HFFc6 (cell line): ENCODE results near the gene MCHR1. TPM values are rescaled to one million over a fixed set of nuclear protein-coding genes. Genes with fewer than 3 reads are reported as not detected.
"Not testable (repeated sequence)": the region's sequence is repeated elsewhere in the genome, so short reads cannot be mapped to it uniquely, and the experiment has no call there.

Source experiments
- DNase-seq: peaks from one replicate; pipeline ENCODE4 v3.0.0-alpha.2; 2018
- H3K27ac Mint-ChIP-seq: 2 replicates; pipeline ENCODE4 v1.8.0; 2020; ENCODE audit warnings: mild to moderate bottlenecking, mixed read lengths
- H3K27me3 Mint-ChIP-seq: 2 replicates; pipeline ENCODE4 v1.8.0; 2021; ENCODE audit warnings: mild to moderate bottlenecking, moderate library complexity, mixed read lengths; ENCODE audit not compliant: insufficient read depth
- H3K36me3 Mint-ChIP-seq: 2 replicates; pipeline ENCODE4 v1.8.0; 2021; ENCODE audit warnings: low read depth, mixed read lengths
- H3K4me1 Mint-ChIP-seq: 2 replicates; pipeline ENCODE4 v1.8.0; 2020; ENCODE audit warnings: low read depth, mixed read lengths
- H3K4me3 Mint-ChIP-seq: 2 replicates; pipeline ENCODE4 v1.8.0; 2020; ENCODE audit warnings: mild to moderate bottlenecking, moderate library complexity, mixed read lengths
- H3K9me3 Mint-ChIP-seq: 2 replicates; pipeline ENCODE4 v1.8.0; 2020; ENCODE audit warnings: mild to moderate bottlenecking, mixed read lengths
- total RNA-seq, 6 experiments: library from RNA; stranded (reverse); fragmentation: NEBNext Ultra II Directional; extraction: Animal tissue kit (Norgen Biotek cat#: 25700); gene quantifications; 2 replicates in 1 of 6; 3 replicates in 5 of 6; pipeline ENCODE4 v1.2.3, GENCODE V29; 2021
- TF ChIP-seq, protein P1 (sequence below): fragments of 200-600 bp; sonication (generic); IDR thresholded peaks from 2 replicates; pipeline ENCODE4 v1.5.0; 2021; ENCODE audit warnings: antibody characterized with exemption, mild to moderate bottlenecking

Gene MCHR1
- total RNA-seq, 6 experiments from 2014 or later: 0.28 TPM; not detected in 5

DNA sequence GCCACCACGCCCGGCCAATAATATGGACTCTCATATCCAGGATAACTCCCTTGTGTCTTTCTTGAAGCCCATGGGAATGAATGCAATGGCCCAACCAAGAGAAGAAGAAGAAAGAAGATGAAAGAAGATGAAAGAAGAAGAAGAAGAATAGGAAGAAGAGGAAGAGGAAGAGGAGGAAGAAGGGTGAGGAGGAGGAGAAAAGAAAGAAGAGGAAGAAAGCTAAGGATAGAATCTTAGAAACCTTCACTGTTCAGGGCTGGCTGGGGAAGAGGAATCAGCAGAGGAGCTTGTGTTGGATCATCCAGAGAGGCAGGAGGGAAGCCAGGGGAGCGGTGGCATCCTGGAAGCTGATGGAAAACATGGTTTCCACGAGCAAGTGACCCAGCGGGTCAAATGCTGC is 28.9 kb downstream of the MCHR1 start:
- Mint-ChIP-seq H3K4me3 (no peak overlapping the region), H3K27ac (peak overlapping the region; percentile 52), H3K9me3 (peaks cover 11% of the 10 kb centered on the region)

DNA sequence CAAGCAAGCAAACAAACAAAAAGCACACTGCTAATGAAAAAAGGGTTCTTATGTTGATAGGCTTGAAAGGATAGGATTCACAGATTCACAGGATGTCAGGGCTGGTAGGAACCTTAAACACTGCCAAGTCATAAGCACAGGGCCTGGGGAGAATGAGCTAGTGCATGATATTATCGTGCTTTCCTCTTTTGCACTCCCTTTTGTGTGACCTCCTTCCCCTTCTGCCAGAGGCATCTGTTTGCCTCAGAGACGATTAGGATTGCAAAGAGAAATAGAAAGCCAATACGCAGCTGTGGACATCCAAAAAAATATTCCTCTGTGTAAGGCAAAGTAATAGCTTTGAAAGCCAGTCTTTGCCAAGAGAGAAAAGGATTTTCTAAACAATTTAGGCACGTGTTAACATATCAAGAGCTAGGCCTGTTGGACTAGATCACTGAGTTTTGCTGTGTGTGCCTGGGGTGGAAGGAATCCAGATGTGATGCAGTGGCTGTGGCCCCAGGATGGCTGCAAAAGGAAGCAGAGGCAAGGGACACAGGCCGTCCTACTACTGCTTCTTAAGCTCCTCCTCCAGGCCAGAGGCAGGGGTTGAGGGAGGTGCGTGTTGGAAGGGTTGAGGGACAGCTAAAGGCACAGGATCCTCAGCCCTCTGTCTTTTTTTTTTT is 30.6 kb downstream of the MCHR1 start:
- peaks cover 11% of the 10 kb centered on the region for H3K9me3 Mint-ChIP-seq
- no peak overlapping the region for H3K4me3 Mint-ChIP-seq
- peaks cover 29% of the 10 kb centered on the region for H3K4me1 Mint-ChIP-seq
- H3K36me3 Mint-ChIP-seq: peaks cover 10% of the 10 kb centered on the region; the same call in 1 of the 2 replicates
- DNase-seq: no peak
- TF ChIP-seq, protein P1, sequence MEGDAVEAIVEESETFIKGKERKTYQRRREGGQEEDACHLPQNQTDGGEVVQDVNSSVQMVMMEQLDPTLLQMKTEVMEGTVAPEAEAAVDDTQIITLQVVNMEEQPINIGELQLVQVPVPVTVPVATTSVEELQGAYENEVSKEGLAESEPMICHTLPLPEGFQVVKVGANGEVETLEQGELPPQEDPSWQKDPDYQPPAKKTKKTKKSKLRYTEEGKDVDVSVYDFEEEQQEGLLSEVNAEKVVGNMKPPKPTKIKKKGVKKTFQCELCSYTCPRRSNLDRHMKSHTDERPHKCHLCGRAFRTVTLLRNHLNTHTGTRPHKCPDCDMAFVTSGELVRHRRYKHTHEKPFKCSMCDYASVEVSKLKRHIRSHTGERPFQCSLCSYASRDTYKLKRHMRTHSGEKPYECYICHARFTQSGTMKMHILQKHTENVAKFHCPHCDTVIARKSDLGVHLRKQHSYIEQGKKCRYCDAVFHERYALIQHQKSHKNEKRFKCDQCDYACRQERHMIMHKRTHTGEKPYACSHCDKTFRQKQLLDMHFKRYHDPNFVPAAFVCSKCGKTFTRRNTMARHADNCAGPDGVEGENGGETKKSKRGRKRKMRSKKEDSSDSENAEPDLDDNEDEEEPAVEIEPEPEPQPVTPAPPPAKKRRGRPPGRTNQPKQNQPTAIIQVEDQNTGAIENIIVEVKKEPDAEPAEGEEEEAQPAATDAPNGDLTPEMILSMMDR: no peak
- peaks cover 2% of the 10 kb centered on the region for H3K27me3 Mint-ChIP-seq
- H3K27ac Mint-ChIP-seq: peak overlapping the region; percentile 98

More for the DNA sequence above, 28.9 kb downstream of the MCHR1 start:
- Mint-ChIP-seq H3K36me3 (peaks cover 10% of the 10 kb centered on the region; the same call in 1 of the 2 replicates), H3K4me1 (peaks cover 20% of the 10 kb centered on the region), H3K27me3 (peaks cover 4% of the 10 kb centered on the region)
- TF ChIP-seq, protein P1: no peak
- DNase-seq: no peak

DNA sequence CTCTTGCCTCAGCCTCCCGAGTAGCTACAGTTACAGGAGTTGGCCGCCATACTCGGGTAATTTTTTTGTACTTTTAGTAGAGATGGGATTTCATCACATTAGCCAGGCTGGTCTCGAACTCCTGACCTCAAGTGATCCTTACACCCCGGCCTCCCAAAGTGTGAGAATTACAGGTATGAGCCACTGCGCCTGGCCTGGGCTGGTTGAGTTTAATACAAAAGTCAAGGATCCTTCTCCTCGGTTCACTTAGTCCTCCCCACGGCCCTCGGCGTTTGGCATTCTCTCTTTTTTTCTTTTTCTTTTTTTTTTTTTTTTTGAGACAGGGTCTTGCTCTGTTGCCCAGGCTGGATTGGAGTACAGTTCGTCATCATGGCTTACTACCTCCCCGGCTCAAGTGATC is 33.0 kb downstream of the MCHR1 start:
- Mint-ChIP-seq H3K9me3 (peaks cover 1% of the 10 kb centered on the region), H3K4me1 (peaks cover 44% of the 10 kb centered on the region), H3K36me3 (peaks cover 7% of the 10 kb centered on the region; the same call in 1 of the 2 replicates), H3K27me3 (no peaks in the 10 kb centered on the region; the same call in 1 of the 2 replicates), H3K27ac (peak overlapping the region; percentile 98), H3K4me3 (no peak overlapping the region)
- no peak for DNase-seq
- TF ChIP-seq, protein P1: no peak

DNA sequence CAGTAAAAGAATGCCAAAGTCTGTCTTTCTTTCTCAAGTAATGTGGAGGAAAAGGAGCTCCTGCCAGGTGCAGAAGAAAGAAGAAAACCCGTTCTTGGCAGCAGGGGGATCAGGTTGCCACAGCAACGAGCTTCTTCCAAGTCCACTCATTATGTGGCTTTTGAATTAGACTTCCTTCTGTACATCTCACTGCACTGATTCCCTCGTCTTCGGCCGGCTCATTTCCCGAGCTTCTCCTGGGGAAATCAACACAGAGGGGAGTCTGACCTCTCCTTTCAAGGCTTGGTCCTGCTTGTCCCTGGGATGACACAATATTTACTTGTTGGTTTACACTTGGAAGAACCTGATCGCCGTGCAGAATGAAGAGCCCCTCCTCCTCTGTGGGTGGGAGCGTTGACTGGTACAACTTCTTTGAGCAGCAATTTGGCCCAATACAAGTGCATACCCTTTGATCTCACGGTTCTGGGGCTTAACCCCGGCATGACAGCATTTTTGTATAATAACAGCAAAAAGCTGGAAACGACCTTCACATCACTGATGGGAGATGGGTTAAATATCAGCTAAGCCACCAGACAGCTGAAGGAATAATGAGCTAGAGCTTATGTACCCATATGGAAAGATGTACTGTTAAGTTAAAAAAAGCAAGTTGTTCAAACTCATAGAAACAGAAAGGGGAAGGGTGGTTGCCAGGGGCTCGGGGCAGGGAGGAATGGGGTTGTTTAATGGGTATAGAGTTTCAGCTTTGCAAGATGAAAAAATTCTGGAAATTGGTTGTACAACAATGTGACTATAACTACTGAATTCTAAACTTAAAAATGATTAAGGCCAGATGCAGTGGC is 35.4 kb downstream of the MCHR1 start:
- peak overlapping the region; percentile 69 for H3K4me3 Mint-ChIP-seq
- H3K36me3 Mint-ChIP-seq: no peaks in the 10 kb centered on the region
- peaks cover under 1% of the 10 kb centered on the region for H3K27me3 Mint-ChIP-seq
- H3K4me1 Mint-ChIP-seq: peaks cover 39% of the 10 kb centered on the region
- peak overlapping the region; percentile 59; the same call in 1 of the 2 replicates for H3K27ac Mint-ChIP-seq
- H3K9me3 Mint-ChIP-seq: no peaks in the 10 kb centered on the region
- TF ChIP-seq, protein P1: no peak
- no peak for DNase-seq

DNA sequence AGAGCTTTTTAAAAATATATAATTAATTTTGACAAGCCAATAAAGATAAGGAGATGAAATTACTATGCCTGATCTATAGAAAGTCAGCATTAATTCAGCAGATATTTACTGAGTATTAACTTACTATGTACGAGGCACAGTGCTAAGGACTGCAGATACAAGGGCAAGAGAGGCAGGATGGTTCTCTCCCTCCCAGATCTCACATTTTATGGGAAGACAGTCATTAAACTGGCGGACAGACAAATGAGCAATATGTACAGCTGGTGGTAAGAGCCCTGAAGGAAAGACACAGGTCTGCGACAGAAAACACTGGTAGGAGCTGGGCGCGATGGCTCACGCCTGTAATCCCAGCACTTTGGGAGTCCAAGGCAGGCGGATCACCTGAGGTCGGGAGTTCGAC is 36.8 kb downstream of the MCHR1 start:
- peaks cover 1% of the 10 kb centered on the region for H3K27me3 Mint-ChIP-seq
- peaks cover 44% of the 10 kb centered on the region for H3K4me1 Mint-ChIP-seq
- peak overlapping the region; percentile 45 for H3K27ac Mint-ChIP-seq
- H3K4me3 Mint-ChIP-seq: no peak overlapping the region
- DNase-seq: peak; percentile 35
- H3K9me3 Mint-ChIP-seq: no peaks in the 10 kb centered on the region
- no peaks in the 10 kb centered on the region for H3K36me3 Mint-ChIP-seq
- TF ChIP-seq, protein P1: no peak

DNA sequence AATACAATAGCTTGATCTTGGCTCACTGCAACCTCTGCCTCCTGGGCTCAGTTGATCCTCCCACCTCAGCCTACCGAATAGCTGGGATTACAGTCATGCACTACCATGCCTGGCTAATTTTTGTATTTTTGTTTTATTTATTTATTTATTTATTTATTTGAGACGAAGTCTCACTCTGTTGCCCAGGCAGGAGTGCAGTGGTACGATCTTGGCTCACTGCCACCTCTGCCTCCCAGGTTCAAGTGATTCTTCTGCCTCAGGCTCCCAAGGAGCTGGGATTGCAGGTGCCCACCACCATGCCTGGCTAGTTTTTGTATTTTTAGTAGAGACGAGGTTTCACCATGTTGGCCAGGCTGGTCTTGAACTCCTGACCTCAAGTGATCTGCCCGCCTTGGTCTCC is 38.4 kb downstream of the MCHR1 start:
- peaks cover 42% of the 10 kb centered on the region for H3K4me1 Mint-ChIP-seq
- H3K4me3 Mint-ChIP-seq, H3K27ac Mint-ChIP-seq, DNase-seq, H3K27me3 Mint-ChIP-seq, H3K36me3 Mint-ChIP-seq, H3K9me3 Mint-ChIP-seq: not testable (repeated sequence)
